HCT116 (cell line): ENCODE measurements around the gene SLC28A2. TPM values are rescaled to one million over a fixed set of nuclear protein-coding genes. Genes with fewer than 3 reads are reported as not detected.

Experiments
- ATAC-seq: fragments of 200-7000 bp; cut with Tn5 transposase; 2 replicates; pipeline ENCODE4 v1.9.1; 2020; ENCODE audit warnings: mild to moderate bottlenecking, moderate library complexity
- BruUV-seq: library from RNA; stranded (reverse); fragments of 400-500 nt; replicated peaks from 2 replicates; lab custom pipeline; 2021; lab: Mats Ljungman, UMichigan
- CTCF ChIA-PET: fragments of 300-600 bp; sonication (Branson Sonifier 250); formaldehyde crosslinking; loops from one replicate; lab custom pipeline; 2021; ENCODE audit warnings: antibody characterized with exemption; lab: Charles Lee
- POLR2A ChIA-PET: fragments of 300-600, 350-600 bp; sonication (Branson Sonifier 250); formaldehyde crosslinking; loops from one replicate; lab custom pipeline; 2021; ENCODE audit warnings: antibody characterized with exemption; lab: Charles Lee
- RAD21 ChIA-PET, 2 experiments: fragments of 300-600 bp; sonication (Branson Sonifier 250); formaldehyde crosslinking; loops; one replicate each; lab custom pipeline; 2023; ENCODE audit warnings: low total read pairs in 2 of 2; ENCODE audit not compliant: uncharacterized antibody in 2 of 2, unreplicated experiment in 2 of 2, low non-redundant PET in 1 of 2; lab: Charles Lee
- DNase-seq: peaks from one replicate; pipeline ENCODE4 v3.0.0-alpha.2; 2010; ENCODE audit warnings: low read depth, low spot score
- H2AFZ ChIP-seq: fragments of 200-600 bp; shearing (Covaris generic), sonication (generic); 2 replicates; pipeline ENCODE4 v1.6.1; 2017; ENCODE audit warnings: low read depth, mixed run types, mixed read lengths, antibody characterized with exemption, low read length; ENCODE audit not compliant: poor library complexity, severe bottlenecking
- H3K27ac ChIP-seq: 2 replicates; pipeline ENCODE4 v1.5.1; 2012; ENCODE audit warnings: low read depth, low read length
- H3K27me3 ChIP-seq: fragments of 200-600 bp; sonication (generic); 2 replicates; pipeline ENCODE4 v1.6.1; 2016; ENCODE audit warnings: mixed run types, low read length, mixed read lengths; ENCODE audit not compliant: insufficient read depth
- H3K36me3 ChIP-seq, 2 experiments: fragments of 200-500 bp in 1 of 2; fragments of 200-600 bp in 1 of 2; sonication (Bioruptor generic) in 1 of 2; sonication (generic) in 1 of 2; 2 replicates each; pipeline versions ENCODE4 v1.5.1 to v1.6.1; 2014 to 2016; ENCODE audit warnings: low read length in 2 of 2, inconsistent platforms in 1 of 2, mixed read lengths in 1 of 2, mixed run types in 1 of 2; ENCODE audit not compliant: insufficient read depth in 2 of 2, control insufficient read depth in 1 of 2
- H3K4me1 ChIP-seq, 2 experiments: fragments of 200-600 bp in 1 of 2; sonication (generic) in 1 of 2; 2 replicates each; pipeline versions ENCODE4 v1.5.1 to v1.6.1; 2012 to 2017; ENCODE audit warnings: low read length in 2 of 2, inconsistent platforms in 1 of 2, mild to moderate bottlenecking in 1 of 2, mixed read lengths in 1 of 2, mixed run types in 1 of 2, moderate library complexity in 1 of 2; ENCODE audit not compliant: insufficient read depth in 2 of 2, control insufficient read depth in 1 of 2
- H3K4me2 ChIP-seq: fragments of 200-600 bp; sonication (generic); 2 replicates; pipeline ENCODE4 v1.6.1; 2017; ENCODE audit warnings: mixed run types, low read length, mixed read lengths
- H3K4me3 ChIP-seq, 2 experiments: fragments of 200-600 bp in 1 of 2; sonication (generic) in 1 of 2; replicated peaks in 1 of 2; 2 replicates each; pipeline ENCODE4 v1.5.1; 2011 to 2016; ENCODE audit warnings: low read length in 2 of 2, control low read depth in 1 of 2, low read depth in 1 of 2, mild to moderate bottlenecking in 1 of 2, mixed read lengths in 1 of 2, mixed run types in 1 of 2
- H3K79me2 ChIP-seq: fragments of 200-600 bp; sonication (generic); 2 replicates; pipeline ENCODE4 v1.6.1; 2017; ENCODE audit warnings: mild to moderate bottlenecking, mixed run types, low read length, moderate library complexity, mixed read lengths; ENCODE audit not compliant: insufficient read depth
- H3K9ac ChIP-seq: fragments of 200-600 bp; sonication (generic); 2 replicates; pipeline ENCODE4 v1.6.1; 2016; ENCODE audit warnings: low read length, mixed read lengths
- H3K9me2 ChIP-seq: fragments of 200-600 bp; sonication (generic), shearing (Covaris generic); 2 replicates; pipeline ENCODE4 v1.6.1; 2017; ENCODE audit warnings: mixed run types, mild to moderate bottlenecking, moderate library complexity; ENCODE audit not compliant: insufficient read depth
- H3K9me3 ChIP-seq, 2 experiments: fragments of 200-500 bp in 1 of 2; fragments of 200-600 bp in 1 of 2; sonication (Bioruptor generic) in 1 of 2; sonication (generic) in 1 of 2; 2 replicates each; pipeline ENCODE4 v1.6.1; 2014 to 2017; ENCODE audit warnings: low read length in 2 of 2, mixed read lengths in 2 of 2, inconsistent platforms in 1 of 2, low read depth in 1 of 2, mild to moderate bottlenecking in 1 of 2, mixed run types in 1 of 2, moderate library complexity in 1 of 2; ENCODE audit not compliant: control insufficient read depth in 1 of 2, insufficient read depth in 1 of 2
- H4K20me1 ChIP-seq: fragments of 200-600 bp; sonication (generic), shearing (Covaris generic); 2 replicates; pipeline ENCODE4 v1.6.1; 2017; ENCODE audit warnings: mixed run types, mild to moderate bottlenecking, moderate library complexity; ENCODE audit not compliant: insufficient read depth
- EZH2phosphoT487 ChIP-seq: fragments of 200-600 bp; IDR thresholded peaks from 2 replicates; pipeline ENCODE4 v1.6.1; 2018; ENCODE audit warnings: antibody characterized with exemption, borderline replicate concordance
- SRF ChIP-seq: IDR thresholded peaks from 2 replicates; pipeline ENCODE4 v1.6.1; 2012; ENCODE audit warnings: low read depth
- TCF7L2 ChIP-seq: IDR thresholded peaks from 2 replicates; pipeline ENCODE4 v1.7.0; 2011; ENCODE audit warnings: borderline replicate concordance, inconsistent platforms; ENCODE audit not compliant: insufficient read depth, insufficient read length; ENCODE audit errors: extremely low read depth
- intact Hi-C: fragments of 100-400 bp; cut with micrococcal nuclease; formaldehyde crosslinking; loops from 2 replicates; pipeline ENCODE4 v1.10.0; 2022
- total RNA-seq: library from RNA; stranded (reverse); gene quantifications from one replicate; pipeline ENCODE4 v1.2.1, GENCODE V29; 2021; ENCODE audit not compliant: unreplicated experiment
- TF ChIP-seq, protein P1 (sequence below), 3 experiments: fragments of 200-600 bp in 1 of 3; sonication (generic) in 1 of 3; IDR thresholded peaks in 2 of 3; conservative IDR thresholded peaks in 1 of 3; 2 replicates each; pipeline ENCODE4 v1.5.1; 2012 to 2017; ENCODE audit warnings: low read depth in 2 of 3, low read length in 2 of 3, antibody characterized with exemption in 1 of 3, borderline replicate concordance in 1 of 3, control low read depth in 1 of 3, mild to moderate bottlenecking in 1 of 3, mixed read lengths in 1 of 3, mixed run types in 1 of 3, moderate library complexity in 1 of 3; ENCODE audit not compliant: insufficient read depth in 1 of 3

The SLC28A2 gene
- total RNA-seq, 1 experiment from 2014 or later, result not detected

GRCh38 chr15:45224621-45225217, 27.3 kb upstream of the SLC28A2 start:
- Histone ChIP-seq H3K4me2 (no peak overlapping the region), H3K79me2 (no peaks in the 10 kb centered on the region), H3K9me3 (no peaks in the 10 kb centered on the region), H3K9me2 (no peaks in the 10 kb centered on the region), H2AFZ (no peak overlapping the region), H3K9ac (no peak overlapping the region), H4K20me1 (no peaks in the 10 kb centered on the region), H3K4me1 (no peaks in the 10 kb centered on the region), H3K4me3 (no peak overlapping the region), H3K27ac (no peak overlapping the region), H3K36me3 (no peaks in the 10 kb centered on the region), H3K27me3 (no peaks in the 10 kb centered on the region)
- ChIA-PET RAD21 (no interaction called here), POLR2A (interaction anchor here (0.8 kb wide), 1 partner anchor 312 kb away, joined by 3 read pairs; no protein-coding TSS in a partner anchor), CTCF (interaction anchor here (0.8 kb wide), 1 partner anchor 20 kb away, joined by 3 read pairs; no protein-coding TSS in a partner anchor)
- intact Hi-C loops, result no loop called here
- TF ChIP-seq TCF7L2, result no peak
- no peak for TF ChIP-seq EZH2phosphoT487
- ATAC-seq (no peak), DNase-seq (no peak)
- BruUV-seq, result no TSS peak

- ATAC-seq (peak; percentile 42; the same call in 1 of the 2 replicates), DNase-seq (no peak)
- Histone ChIP-seq H3K27ac (no peak overlapping the region), H3K36me3 (no peaks in the 10 kb centered on the region), H3K4me3 (no peak overlapping the region), H3K9ac (no peak overlapping the region), H2AFZ (no peak overlapping the region), H3K9me2 (no peaks in the 10 kb centered on the region), H4K20me1 (no peaks in the 10 kb centered on the region), H3K79me2 (no peaks in the 10 kb centered on the region)
- BruUV-seq, result no TSS peak
- ChIA-PET CTCF (interaction anchor here (0.8 kb wide), 1 partner anchor 21 kb away, joined by 3 read pairs; no protein-coding TSS in a partner anchor), RAD21 (no interaction called here)
- TF ChIP-seq TCF7L2 (peak; percentile 44), SRF (no peak)
- TF ChIP-seq, protein P1, sequence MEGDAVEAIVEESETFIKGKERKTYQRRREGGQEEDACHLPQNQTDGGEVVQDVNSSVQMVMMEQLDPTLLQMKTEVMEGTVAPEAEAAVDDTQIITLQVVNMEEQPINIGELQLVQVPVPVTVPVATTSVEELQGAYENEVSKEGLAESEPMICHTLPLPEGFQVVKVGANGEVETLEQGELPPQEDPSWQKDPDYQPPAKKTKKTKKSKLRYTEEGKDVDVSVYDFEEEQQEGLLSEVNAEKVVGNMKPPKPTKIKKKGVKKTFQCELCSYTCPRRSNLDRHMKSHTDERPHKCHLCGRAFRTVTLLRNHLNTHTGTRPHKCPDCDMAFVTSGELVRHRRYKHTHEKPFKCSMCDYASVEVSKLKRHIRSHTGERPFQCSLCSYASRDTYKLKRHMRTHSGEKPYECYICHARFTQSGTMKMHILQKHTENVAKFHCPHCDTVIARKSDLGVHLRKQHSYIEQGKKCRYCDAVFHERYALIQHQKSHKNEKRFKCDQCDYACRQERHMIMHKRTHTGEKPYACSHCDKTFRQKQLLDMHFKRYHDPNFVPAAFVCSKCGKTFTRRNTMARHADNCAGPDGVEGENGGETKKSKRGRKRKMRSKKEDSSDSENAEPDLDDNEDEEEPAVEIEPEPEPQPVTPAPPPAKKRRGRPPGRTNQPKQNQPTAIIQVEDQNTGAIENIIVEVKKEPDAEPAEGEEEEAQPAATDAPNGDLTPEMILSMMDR (IDR thresholded peaks at IDR 0.05 in 2 of 3, conservative IDR thresholded peaks at IDR 0.05 in 1 of 3; ENCODE audit: borderline replicate concordance in 1 of 3, insufficient read depth in 1 of 3, low read depth in 2 of 3, low read length in 2 of 3), result peak in 1 of 3 experiments; percentile 12; a peak in 1 of 6 replicates
- TF ChIP-seq, all 23 proteins: peak for 2
- POLR2A ChIA-PET, result interaction anchor here (0.8 kb wide), 1 partner anchor 311 kb away, joined by 3 read pairs; no protein-coding TSS in a partner anchor
- Histone ChIP-seq H3K9me3 (no peaks in the 10 kb centered on the region), H3K4me1 (no peaks in the 10 kb centered on the region), H3K4me2 (no peak overlapping the region), H3K27me3 (no peaks in the 10 kb centered on the region)
- intact Hi-C loops, result no loop called here
Observed at GRCh38 chr15:45225506-45226273, 26.3 kb upstream of the SLC28A2 start.
